HG03045 (cell line): ENCODE data around the gene KRTAP19-5.
"Not testable (repeated sequence)": the region's sequence is repeated elsewhere in the genome, so short reads cannot be mapped to it uniquely, and the experiment has no call there.

Experiments
- ATAC-seq: cut with Tn5 transposase; IDR thresholded peaks from one replicate; pipeline ENCODE4 v1.9.1; 2021; ENCODE audit warnings: mild to moderate bottlenecking, moderate library complexity; ENCODE audit not compliant: unreplicated experiment

The KRTAP19-5 gene

GRCh38 chr21:30502041-30502440 lies at the start of gene KRTAP19-5:
Gene KRTAP19-5 (minus strand): TSS chr21:30502141. CDS start chr21:30502090, 51 bp downstream.
- no peak for ATAC-seq

GRCh38 chr21:30541764-30542163 lies 39.8 kb upstream of the KRTAP19-5 start, which contains the start of gene KRTAP19-6:
Gene KRTAP19-6 (minus strand): TSS chr21:30541864. CDS start chr21:30541833, 31 bp downstream.
- ATAC-seq: no peak

- no peak for ATAC-seq
These were observed 16.9 kb upstream of the KRTAP19-5 start for GRCh38 chr21:30518876-30519275.

GRCh38 chr21:30515681-30516080 lies 13.7 kb upstream of the KRTAP19-5 start:
- no peak for ATAC-seq

GRCh38 chr21:30505621-30506205 lies 3.8 kb upstream of the KRTAP19-5 start:
- not testable (repeated sequence) for ATAC-seq

- ATAC-seq: no peak
These were observed 4.9 kb downstream of the KRTAP19-5 start, which contains the start of gene KRTAP19-4 for GRCh38 chr21:30497065-30497464. Gene KRTAP19-4 (minus strand): TSS chr21:30497165. CDS start chr21:30497110, 55 bp downstream.

- no peak for ATAC-seq
These were observed 9.9 kb downstream of the KRTAP19-5 start, which contains the start of gene KRTAP19-3 for GRCh38 chr21:30491963-30492428. Gene KRTAP19-3 (minus strand): TSS chr21:30492013. CDS start chr21:30491957, 56 bp downstream.

- no peak for ATAC-seq
These were observed 14.6 kb downstream of the KRTAP19-5 start, which contains the start of gene KRTAP19-2 for GRCh38 chr21:30487336-30487735. Gene KRTAP19-2 (minus strand): TSS chr21:30487436. CDS start chr21:30487348, 88 bp downstream.

- ATAC-seq: no peak
These were observed 15.8 kb downstream of the KRTAP19-5 start for GRCh38 chr21:30486180-30486579.

- ATAC-seq: no peak
These were observed 19.8 kb downstream of the KRTAP19-5 start for GRCh38 chr21:30482130-30482529.

- ATAC-seq: no peak
These were observed 21.8 kb downstream of the KRTAP19-5 start, which contains the start of gene KRTAP19-1 for GRCh38 chr21:30480145-30480544. Gene KRTAP19-1 (minus strand): TSS chr21:30480367. CDS start chr21:30480317, 50 bp downstream.

- ATAC-seq: no peak
These were observed 22.7 kb downstream of the KRTAP19-5 start for GRCh38 chr21:30479259-30479658.

GRCh38 chr21:30478004-30478403 lies 23.9 kb downstream of the KRTAP19-5 start:
- no peak for ATAC-seq

- no peak for ATAC-seq
These were observed 32.8 kb downstream of the KRTAP19-5 start for GRCh38 chr21:30468900-30469714.

- no peak for ATAC-seq
These were observed 38.2 kb downstream of the KRTAP19-5 start for GRCh38 chr21:30463713-30464112.
